Stimulated activated naive CD4-positive, alpha-beta T cell (primary cell): ENCODE data around the gene PDLIM5.

Source experiments
- DNase-seq, 6 experiments: peaks; one replicate each; lab custom pipeline; 2025; lab: John Stamatoyannopoulos, UW

The PDLIM5 gene

DNA sequence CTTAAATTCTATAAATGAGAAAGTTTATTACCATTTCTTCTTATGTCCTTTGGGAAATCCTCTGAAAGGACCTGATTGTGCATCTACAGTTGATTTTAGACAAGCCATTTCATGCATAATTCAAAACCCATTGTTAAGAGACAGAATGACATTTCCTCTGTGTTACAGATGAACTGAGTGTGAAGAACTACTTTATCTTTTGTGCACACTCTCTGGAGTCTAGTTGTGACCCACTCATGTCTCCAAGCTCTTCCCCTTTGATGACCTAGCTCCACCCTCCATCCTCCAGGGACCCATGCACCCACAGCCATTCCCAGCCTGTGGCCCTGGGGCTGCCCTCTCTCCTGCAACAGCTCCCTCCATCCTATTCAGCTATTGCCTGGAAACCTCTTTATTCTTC lies 248.6 kb downstream of the PDLIM5 start:
- no peak for DNase-seq

GRCh38 chr4:94701631-94702300 lies 250.0 kb downstream of the PDLIM5 start:
- no peak for DNase-seq

DNA sequence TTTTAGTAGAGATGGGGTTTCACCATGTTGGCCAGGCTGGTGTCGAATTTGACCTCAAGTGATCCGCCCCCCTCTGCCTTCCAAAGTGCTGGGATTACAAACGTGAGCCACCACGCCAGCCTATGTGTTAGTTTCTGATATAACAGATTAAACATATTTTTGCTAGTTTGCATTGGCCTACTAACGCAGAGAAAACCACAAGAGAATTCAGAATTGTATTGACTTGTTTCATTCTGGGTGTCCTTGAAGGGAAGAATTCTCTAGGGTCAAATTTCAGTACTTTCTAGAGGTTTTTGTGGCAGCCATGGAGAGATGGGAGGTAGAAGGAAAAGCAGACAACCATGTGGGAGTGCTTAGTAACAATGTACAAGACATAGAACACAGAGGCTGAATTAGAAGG lies 259.9 kb downstream of the PDLIM5 start:
- no peak for DNase-seq

DNA sequence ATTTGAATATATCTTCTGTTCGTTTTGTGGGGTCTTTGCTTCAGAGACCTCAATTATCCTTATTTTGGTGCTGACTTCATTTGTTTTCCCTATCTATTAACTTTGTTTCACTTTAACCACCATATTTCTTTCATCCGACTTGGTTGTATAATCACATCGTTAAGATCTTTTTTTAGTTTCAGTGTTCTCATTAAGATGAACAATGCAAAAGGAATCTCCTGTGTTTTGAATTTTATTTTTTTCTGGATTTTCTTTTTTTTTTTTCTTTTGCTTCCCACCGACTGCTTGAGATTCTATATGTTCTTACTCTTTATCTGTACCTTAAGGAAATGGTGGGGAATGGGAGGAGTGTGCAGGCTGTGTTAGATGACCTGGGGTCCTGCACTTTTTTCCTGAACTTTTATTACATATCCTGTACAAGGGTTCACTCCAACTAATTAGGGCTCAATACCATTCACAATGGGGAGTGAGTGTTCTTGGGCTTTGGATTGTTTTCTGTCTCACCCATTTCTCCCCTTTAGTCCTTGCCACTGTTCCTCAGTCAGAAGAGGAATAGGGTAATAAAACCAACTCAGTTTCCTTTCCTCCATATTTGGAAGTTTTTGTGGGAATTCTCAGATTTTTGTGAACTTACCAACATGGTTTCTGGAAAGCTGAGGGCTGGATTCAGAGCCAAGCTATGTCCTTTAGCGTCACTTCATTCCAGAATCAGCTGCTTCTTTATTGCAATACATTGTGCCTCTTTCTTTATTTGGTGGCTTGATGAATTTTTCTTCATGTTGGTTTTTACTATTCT lies 262.8 kb downstream of the PDLIM5 start:
- DNase-seq = no peak

DNA sequence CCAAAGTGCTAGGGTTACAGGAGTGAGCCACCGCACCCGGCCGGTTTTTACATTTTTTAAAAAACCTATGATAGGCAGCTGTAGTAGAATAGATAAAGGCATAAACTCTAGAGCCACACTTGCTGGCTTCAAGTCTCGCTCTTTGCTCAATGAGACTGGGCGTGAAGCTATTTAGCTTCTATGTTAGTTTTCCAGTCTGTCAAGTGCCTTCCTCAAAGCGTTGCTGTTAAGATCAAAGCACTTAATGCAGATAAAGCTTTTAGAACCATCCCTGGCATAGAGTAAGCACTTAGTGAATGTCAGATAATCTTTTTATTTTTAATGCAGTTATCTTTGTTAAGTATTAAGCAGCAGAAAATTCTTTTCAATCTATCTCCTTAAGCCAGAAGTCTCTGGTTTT lies 264.0 kb downstream of the PDLIM5 start:
- DNase-seq = no peak
